OCI-LY3 (cell line): ENCODE results near the gene ARMC9.

Experiments
- H2AFZ ChIP-seq: fragments of 200-600, 300-600 bp; shearing (Covaris generic); 2 replicates; pipeline ENCODE4 v1.6.0; 2014; ENCODE audit warnings: antibody characterized with exemption, low read depth, low read length
- H3K27ac ChIP-seq: fragments of 200-600, 300-600 bp; sonication (generic); 2 replicates; pipeline ENCODE4 v1.5.1; 2014; ENCODE audit warnings: mild to moderate bottlenecking, low read length, moderate library complexity, mixed read lengths
- H3K27me3 ChIP-seq: fragments of 200-600, 300-600 bp; sonication (generic); 2 replicates; pipeline ENCODE4 v1.6.1; 2014; ENCODE audit warnings: low read depth, low read length, mixed read lengths
- H3K36me3 ChIP-seq: fragments of 200-600, 300-600 bp; sonication (generic); replicated peaks from 2 replicates; pipeline ENCODE3; 2014; ENCODE audit warnings: low read depth, low read length, mixed read lengths
- H3K4me1 ChIP-seq: fragments of 300-600, 200-600 bp; sonication (generic); 2 replicates; pipeline ENCODE4 v1.6.1; 2014; ENCODE audit warnings: low read length, mixed read lengths
- H3K4me2 ChIP-seq: fragments of 200-600, 300-600 bp; sonication (generic); 2 replicates; pipeline ENCODE4 v1.6.1; 2014; ENCODE audit warnings: low read length, mixed read lengths
- H3K4me3 ChIP-seq: fragments of 300-600, 200-600 bp; sonication (generic); 2 replicates; pipeline ENCODE4 v1.5.1; 2014; ENCODE audit warnings: antibody characterized with exemption, mild to moderate bottlenecking, low read length, moderate library complexity
- H3K79me2 ChIP-seq: fragments of 300-600, 200-600 bp; shearing (Covaris generic); 2 replicates; pipeline ENCODE4 v1.6.1; 2014; ENCODE audit warnings: mild to moderate bottlenecking, low read length, mixed read lengths
- H3K9ac ChIP-seq: fragments of 300-600, 200-600 bp; shearing (Covaris generic); 2 replicates; pipeline ENCODE4 v1.6.0; 2014; ENCODE audit warnings: mild to moderate bottlenecking, low read length, moderate library complexity
- H3K9me3 ChIP-seq: fragments of 200-600, 300-600 bp; shearing (Covaris generic); 2 replicates; pipeline ENCODE4 v1.6.1; 2014; ENCODE audit warnings: low read length, mixed read lengths; ENCODE audit not compliant: insufficient read depth
- H4K20me1 ChIP-seq: fragments of 200-600, 300-600 bp; sonication (generic); 2 replicates; pipeline ENCODE4 v1.6.1; 2016; ENCODE audit warnings: low read length, mixed read lengths; ENCODE audit not compliant: insufficient read depth
- EZH2phosphoT487 ChIP-seq: fragments of 200-600 bp; shearing (Covaris generic); IDR thresholded peaks from 2 replicates; pipeline ENCODE4 v1.6.1; 2018; ENCODE audit warnings: antibody characterized with exemption, mixed run types, low read depth
- TF ChIP-seq, protein P1 (sequence below): fragments of 200-600, 300-600 bp; sonication (generic); IDR thresholded peaks from 2 replicates; pipeline ENCODE4 v1.5.1; 2014; ENCODE audit warnings: antibody characterized with exemption, low read length, low read depth

ARMC9 gene

GRCh38 chr2:231204146-231204545 lies 5.7 kb downstream of the ARMC9 start:
- no peak for TF ChIP-seq EZH2phosphoT487
- TF ChIP-seq, protein P1, sequence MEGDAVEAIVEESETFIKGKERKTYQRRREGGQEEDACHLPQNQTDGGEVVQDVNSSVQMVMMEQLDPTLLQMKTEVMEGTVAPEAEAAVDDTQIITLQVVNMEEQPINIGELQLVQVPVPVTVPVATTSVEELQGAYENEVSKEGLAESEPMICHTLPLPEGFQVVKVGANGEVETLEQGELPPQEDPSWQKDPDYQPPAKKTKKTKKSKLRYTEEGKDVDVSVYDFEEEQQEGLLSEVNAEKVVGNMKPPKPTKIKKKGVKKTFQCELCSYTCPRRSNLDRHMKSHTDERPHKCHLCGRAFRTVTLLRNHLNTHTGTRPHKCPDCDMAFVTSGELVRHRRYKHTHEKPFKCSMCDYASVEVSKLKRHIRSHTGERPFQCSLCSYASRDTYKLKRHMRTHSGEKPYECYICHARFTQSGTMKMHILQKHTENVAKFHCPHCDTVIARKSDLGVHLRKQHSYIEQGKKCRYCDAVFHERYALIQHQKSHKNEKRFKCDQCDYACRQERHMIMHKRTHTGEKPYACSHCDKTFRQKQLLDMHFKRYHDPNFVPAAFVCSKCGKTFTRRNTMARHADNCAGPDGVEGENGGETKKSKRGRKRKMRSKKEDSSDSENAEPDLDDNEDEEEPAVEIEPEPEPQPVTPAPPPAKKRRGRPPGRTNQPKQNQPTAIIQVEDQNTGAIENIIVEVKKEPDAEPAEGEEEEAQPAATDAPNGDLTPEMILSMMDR: no peak
- no peaks in the 10 kb centered on the region for H4K20me1 ChIP-seq
- H3K36me3 ChIP-seq: no peaks in the 10 kb centered on the region
- peaks cover 2% of the 10 kb centered on the region for H3K4me1 ChIP-seq
- no peak overlapping the region for H3K4me2 ChIP-seq
- H3K27me3 ChIP-seq: no peaks in the 10 kb centered on the region
- H3K27ac ChIP-seq: no peak overlapping the region
- no peak overlapping the region for H3K9ac ChIP-seq
- no peak overlapping the region for H2AFZ ChIP-seq
- no peak overlapping the region for H3K4me3 ChIP-seq
- H3K9me3 ChIP-seq: no peaks in the 10 kb centered on the region
- H3K79me2 ChIP-seq: no peaks in the 10 kb centered on the region

DNA sequence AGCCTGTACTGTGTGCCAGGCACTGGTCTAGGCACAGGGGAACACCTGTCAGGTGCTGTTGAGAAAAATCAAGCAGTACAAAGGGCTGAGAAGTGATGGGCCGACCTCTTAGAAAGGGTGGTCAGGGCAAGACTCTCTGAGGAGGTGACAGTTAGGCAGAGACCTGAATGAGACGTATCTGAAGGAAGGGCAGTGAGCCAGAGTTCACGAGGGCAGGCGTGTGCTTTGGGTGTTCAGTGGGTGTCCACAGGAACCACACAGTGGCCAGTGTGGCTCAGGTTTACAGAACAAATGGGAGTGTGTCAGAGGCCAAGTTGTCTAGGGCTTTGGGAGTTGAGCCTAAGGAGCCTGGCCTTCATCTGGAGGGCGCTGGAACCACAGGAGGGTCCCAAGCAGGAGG lies 6.2 kb downstream of the ARMC9 start:
- H3K36me3 ChIP-seq: no peaks in the 10 kb centered on the region
- no peaks in the 10 kb centered on the region for H3K9me3 ChIP-seq
- H4K20me1 ChIP-seq: no peaks in the 10 kb centered on the region
- H3K9ac ChIP-seq: no peak overlapping the region
- no peak overlapping the region for H2AFZ ChIP-seq
- no peak overlapping the region for H3K27ac ChIP-seq
- H3K4me1 ChIP-seq: no peaks in the 10 kb centered on the region
- H3K79me2 ChIP-seq: no peaks in the 10 kb centered on the region
- H3K27me3 ChIP-seq: no peaks in the 10 kb centered on the region
- H3K4me3 ChIP-seq: no peak overlapping the region
- H3K4me2 ChIP-seq: no peak overlapping the region
- TF ChIP-seq, protein P1: no peak
- TF ChIP-seq EZH2phosphoT487: no peak

DNA sequence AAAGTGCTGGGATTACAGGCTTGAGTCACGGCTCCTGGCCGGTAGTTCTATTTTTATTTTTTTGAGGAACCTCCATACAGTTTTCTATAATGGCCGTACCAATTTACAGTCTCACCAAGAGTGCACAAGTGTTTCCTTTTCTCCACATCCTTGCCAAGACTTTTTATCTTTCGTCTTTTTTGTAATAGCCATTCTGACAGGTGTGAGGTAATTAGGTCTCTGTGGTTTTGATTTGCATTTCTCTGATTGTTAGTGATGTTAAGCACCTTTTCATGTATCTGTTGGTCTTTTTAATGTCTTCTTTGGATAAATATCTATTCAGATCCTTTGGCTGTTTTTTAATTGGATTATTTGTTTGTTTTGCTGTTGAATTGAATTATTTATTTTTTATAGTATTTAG lies 9.3 kb downstream of the ARMC9 start:
- H3K9ac ChIP-seq: no peak overlapping the region
- no peak overlapping the region for H3K27ac ChIP-seq
- H3K4me2 ChIP-seq: no peak overlapping the region
- H3K36me3 ChIP-seq: no peaks in the 10 kb centered on the region
- TF ChIP-seq, protein P1: no peak
- TF ChIP-seq EZH2phosphoT487: no peak
- no peaks in the 10 kb centered on the region for H3K4me1 ChIP-seq
- H2AFZ ChIP-seq: no peak overlapping the region
- H3K4me3 ChIP-seq: no peak overlapping the region
- H3K79me2 ChIP-seq: no peaks in the 10 kb centered on the region
- H3K27me3 ChIP-seq: no peaks in the 10 kb centered on the region
- no peaks in the 10 kb centered on the region for H3K9me3 ChIP-seq
- no peaks in the 10 kb centered on the region for H4K20me1 ChIP-seq

DNA sequence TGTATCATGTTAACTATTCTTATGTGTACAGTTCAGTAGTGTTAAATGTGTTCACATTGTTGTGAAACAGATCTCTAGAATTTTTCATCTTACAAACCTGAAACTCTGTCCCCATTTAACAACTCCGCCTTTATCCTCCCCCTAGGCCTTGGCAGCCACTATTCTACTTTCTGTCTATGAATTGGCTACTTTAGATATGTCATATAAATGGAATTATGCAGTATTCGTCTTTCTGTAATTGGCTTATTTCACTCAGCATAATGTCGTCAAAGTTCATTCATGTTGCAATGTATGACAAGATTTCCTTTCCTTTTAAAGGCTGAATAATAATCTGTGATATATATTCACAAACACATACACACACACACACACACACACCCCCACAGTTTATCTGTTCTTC lies 12.4 kb downstream of the ARMC9 start:
- H3K36me3 ChIP-seq: no peaks in the 10 kb centered on the region
- no peak for TF ChIP-seq EZH2phosphoT487
- TF ChIP-seq, protein P1: no peak
- no peak overlapping the region for H3K4me2 ChIP-seq
- H3K27ac ChIP-seq: no peak overlapping the region
- no peaks in the 10 kb centered on the region for H4K20me1 ChIP-seq
- no peaks in the 10 kb centered on the region for H3K79me2 ChIP-seq
- no peak overlapping the region for H3K4me3 ChIP-seq
- H3K9ac ChIP-seq: no peak overlapping the region
- H3K4me1 ChIP-seq: no peaks in the 10 kb centered on the region
- no peak overlapping the region for H2AFZ ChIP-seq
- H3K9me3 ChIP-seq: no peaks in the 10 kb centered on the region
- H3K27me3 ChIP-seq: no peaks in the 10 kb centered on the region
